GM18867 (cell line): ENCODE measurements around the gene FRRS1L.
A peak's percentile ranks its signal among the peaks of the same experiment; 100 is the strongest.
"Not testable (repeated sequence)": the region's sequence is repeated elsewhere in the genome, so short reads cannot be mapped to it uniquely, and the experiment has no call there.

Experiments
- ATAC-seq: cut with Tn5 transposase; IDR thresholded peaks from one replicate; pipeline ENCODE4 v1.9.1; 2021; ENCODE audit warnings: mild to moderate bottlenecking, moderate library complexity; ENCODE audit not compliant: unreplicated experiment

FRRS1L gene

GRCh38 chr9:109134167-109134578 lies 32.9 kb downstream of the FRRS1L start:
- no peak for ATAC-seq

- no peak for ATAC-seq
Measured at GRCh38 chr9:109133533-109133932, 33.5 kb downstream of the FRRS1L start.

GRCh38 chr9:109132567-109133021 lies 34.5 kb downstream of the FRRS1L start:
- no peak for ATAC-seq

DNA sequence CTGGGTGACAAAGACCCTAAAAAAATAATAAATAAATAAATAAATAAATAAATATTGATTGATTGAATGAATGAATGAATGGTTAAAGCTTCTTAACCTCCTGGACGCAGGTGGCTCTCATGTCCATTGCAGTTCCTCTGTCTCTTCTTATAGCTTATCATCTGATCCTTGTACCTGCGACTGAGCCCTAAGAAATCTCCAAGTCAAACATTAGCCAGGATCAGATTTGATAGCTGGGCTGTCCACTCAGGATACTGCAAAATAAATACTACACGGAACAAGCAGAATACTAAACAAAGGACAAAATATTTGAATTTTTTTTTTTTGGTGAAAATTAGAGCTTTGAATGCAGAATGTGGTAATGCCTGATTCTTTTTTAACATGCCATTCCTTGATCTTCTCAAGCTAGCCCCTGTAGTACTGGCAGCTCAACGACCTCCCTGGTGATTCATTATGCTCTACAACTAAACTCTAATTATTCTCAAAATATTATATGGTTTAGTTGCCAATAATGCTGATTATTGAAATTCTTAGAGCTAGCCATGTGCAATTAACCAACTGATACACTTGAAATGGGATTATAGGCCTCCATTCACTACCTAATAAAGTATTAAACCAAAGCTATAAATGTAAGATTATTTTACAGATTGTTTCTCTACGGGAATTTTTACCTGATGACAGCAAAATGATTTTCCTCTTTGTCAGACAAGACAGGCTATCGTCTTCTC lies 37.4 kb downstream of the FRRS1L start:
- no peak for ATAC-seq

DNA sequence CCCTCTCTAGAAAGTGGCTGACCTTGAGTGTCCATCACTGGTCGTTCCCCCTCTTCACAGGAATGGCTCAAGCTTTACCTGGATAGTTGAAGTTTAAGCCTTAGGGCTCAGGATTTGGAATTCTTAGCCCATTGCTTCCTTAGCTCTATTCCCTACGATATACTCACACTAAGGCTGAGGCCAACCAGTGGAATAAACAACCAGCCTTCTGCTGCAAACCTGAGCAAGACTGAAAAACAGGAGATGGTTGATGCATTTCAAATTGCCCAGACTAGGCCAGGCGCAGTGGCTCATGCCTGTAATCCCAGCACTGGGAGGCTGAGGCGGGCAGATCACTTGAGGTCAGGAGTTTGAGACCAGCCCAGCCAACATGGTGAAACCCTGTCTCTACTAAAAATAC lies 40.4 kb downstream of the FRRS1L start:
- not testable (repeated sequence) for ATAC-seq

DNA sequence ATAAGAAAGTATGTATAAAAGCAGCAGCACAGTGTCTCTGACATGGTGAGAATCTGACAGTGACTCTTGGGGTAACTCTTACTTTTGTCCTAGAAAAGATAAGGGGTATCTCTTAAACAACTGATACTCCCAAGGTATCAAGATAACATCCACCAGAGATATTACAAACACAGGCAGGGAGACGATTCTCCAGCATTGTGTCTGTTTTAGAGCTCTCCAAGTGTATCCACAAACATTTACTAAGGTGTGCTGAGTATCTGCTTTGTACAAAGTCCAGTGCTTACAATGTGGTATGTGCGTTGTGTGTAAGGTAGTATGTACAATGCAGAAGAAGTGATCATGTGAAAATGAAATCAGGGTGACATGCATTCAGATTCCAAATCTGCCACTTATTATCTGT lies 42.9 kb downstream of the FRRS1L start:
- ATAC-seq, result no peak

DNA sequence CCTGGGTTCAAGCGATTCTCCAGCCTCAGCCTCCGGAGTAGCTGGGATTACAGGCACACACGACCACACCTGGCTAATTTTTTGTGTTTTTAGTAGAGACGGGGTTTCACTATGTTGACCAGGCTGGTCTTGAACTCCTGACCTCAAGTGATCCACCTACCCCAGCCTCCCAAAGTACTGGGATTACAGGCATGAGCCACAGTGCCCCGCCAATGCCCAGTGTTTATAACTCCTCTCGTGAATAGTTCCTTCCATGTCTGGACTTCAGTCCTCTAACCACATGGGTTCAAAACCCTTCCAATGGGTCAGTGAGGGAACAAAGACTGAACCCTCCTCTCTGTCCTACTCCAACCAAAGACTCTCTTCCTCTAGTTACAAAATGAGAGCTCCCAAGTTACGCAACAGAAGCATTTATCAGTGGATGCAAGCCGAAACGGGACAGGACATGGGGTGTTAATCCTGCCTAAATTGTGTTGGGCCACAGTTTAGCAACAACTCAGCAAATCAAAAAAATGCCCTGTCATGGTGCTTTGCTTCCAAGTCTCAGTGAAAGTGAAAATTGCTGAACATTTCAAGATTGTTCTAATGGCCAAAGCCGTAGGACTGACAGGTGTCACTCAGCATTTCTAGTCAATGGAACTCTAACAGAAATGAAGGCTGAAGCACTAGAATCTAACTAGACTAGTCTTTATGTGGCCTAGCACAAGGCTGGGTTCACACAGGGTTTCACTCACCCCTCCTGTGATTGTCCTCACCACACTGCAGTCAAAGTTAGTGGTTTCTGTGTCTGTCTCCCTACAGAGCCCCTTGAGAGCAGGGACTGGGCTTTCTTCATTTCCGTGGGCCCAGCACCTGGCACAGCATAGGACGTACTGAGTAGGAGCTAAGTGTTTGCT lies 44.1 kb downstream of the FRRS1L start:
- ATAC-seq, result peak; percentile 28

DNA sequence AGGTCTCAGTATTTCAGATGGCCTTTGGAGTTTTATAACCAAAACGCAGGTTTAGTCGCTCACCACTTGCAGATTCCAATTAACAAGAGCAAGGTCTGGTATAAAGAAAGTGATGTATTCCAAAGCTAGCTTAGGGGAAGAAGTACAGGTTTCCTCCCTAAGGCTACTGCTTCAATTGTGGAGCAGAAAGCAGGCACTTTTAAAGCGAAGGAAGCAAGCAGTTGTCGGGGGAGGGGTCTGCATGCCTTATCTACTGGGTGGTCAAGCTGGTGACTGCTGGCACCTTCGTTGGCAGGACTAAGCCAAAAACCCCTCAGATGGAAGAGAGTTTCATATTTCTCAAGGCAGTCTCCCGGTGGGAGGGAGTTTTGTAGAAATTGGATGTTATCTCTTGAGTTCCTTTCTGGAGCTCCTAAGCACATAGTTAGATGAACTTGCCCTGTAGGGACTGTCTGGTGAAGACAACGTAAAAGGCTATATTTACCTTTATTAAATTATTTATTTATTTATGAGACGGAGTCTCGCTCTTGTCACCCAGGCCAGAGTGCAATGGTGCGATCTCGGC lies 45.7 kb downstream of the FRRS1L start:
- ATAC-seq, result no peak

- no peak for ATAC-seq
Measured at GRCh38 chr9:109120204-109120789, 46.8 kb downstream of the FRRS1L start.

- peak; percentile 94 for ATAC-seq
Measured at GRCh38 chr9:109119439-109120203, 47.4 kb downstream of the FRRS1L start, which contains the start of gene TMEM245. TSS of gene TMEM245 (minus strand) at chr9:109119947. CDS start at chr9:109119913, 34 bp downstream.

DNA sequence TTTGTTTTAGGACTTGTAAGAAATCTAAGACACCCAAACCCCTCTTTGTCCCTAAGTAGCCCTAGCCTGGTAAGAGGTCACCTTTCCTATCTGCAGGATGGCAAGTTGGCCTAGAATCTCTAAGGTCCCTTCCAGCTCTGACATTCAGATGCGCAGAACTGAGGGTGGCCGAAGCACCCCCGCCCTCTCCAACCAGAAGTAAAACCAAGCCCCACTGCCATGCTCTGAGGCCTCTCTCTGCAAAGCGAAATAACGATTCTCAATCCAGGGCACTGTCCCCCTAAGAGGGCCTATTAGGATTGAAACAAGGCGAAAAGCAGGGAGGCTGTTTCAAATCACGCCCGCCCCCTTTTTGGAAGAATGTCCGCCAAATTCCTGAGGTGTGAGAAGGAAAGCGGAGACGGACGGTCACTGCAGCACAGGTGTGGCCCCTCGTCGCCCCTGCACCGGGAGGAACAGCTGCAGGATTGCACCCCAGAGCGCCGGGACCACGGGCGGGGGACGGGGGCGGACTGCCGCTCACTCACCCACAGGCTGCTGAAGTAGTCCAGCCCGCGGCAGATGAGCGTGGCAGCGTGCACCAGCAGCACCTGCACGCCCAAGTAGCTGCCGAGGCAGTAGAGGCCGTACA lies 48.1 kb downstream of the FRRS1L start:
- no peak for ATAC-seq

DNA sequence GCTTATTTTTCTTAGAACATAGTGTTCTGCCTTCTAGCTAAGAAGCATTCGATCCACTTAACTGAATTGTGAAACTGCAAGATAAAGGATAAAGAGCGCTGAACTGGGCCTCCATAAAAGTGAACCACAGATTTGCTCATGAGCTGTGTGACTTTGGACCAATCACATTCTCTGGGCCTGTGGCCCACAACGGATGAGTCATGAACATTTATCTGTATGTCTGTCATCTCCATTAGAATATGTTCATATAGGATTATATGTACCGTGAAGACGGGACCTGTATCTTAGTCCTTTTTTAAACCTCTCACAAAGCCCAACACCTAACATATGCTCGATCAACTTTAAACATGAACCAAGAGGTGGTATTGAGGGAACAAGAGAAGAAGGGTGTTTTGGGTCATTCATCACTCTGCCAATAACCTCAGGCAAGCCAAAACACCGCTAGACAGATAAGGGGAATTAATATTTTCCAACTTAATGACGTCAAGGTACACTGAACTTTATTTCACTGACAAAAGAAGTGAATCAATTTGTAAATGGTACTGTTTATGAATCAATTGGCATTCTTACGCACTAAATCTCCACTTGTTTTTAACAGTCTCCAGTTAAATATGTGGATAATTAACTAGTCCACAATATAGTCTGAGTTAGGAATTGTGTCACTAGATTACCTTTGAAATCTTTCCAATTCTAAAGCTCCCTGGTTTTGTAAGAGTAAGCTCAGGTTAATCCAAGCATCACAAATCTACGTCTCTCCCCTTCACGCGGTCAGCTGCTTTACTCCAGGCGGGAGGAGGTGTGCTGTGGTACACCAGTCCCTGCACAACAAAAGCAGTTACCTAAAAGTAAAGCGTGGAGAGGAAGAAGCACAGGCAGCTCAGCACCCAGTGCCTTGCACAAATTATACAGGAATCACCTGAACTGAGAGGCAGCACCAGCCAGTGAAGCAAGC lies 48.9 kb downstream of the FRRS1L start:
- ATAC-seq, result no peak

DNA sequence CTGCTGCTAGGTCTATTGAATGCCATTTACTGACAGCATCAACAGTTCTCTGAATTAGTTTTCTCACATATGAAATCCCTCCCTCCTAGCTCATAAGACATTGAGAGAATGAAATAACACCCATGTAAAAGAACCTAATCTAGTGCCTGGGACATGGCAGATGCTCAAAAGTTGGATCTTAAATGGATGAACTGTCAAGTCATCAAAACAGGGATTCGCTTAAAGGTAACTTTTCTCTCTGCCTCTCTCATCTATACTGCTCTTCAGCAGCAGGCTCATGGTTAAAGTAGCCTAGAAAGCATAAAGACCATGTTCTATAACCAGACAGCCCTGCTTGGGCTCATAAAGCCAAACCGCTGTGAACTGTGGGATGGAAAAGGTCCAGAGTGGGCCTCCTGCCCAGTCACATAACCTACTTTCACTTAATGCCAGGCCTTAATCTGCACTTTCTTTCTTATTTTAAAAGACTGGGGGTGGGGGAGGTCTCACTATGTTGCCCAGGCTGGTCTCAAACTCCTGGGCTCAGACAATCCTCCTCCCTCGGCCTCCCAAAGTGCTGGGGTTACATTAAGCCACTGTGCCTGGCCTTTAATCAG lies 51.0 kb downstream of the FRRS1L start:
- ATAC-seq, result no peak

DNA sequence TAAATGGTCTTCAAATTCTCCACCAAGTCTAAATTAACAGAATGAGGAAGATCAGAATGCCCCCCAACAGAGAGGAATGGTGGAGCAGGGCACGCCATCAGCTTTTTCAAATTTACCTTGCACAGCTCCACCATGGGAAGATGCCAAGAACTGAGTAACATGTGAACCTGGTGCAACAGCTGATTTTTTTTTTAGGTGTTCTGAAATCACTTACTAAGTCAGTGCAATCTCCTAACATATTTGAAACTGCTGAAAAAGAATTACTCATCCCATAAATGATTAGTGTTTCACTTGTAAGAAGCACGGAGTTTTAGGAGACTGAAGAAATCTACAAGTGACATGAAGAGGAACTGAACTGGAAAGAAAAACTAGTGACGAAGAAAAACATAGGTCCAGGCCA lies 52.4 kb downstream of the FRRS1L start:
- ATAC-seq, result no peak

DNA sequence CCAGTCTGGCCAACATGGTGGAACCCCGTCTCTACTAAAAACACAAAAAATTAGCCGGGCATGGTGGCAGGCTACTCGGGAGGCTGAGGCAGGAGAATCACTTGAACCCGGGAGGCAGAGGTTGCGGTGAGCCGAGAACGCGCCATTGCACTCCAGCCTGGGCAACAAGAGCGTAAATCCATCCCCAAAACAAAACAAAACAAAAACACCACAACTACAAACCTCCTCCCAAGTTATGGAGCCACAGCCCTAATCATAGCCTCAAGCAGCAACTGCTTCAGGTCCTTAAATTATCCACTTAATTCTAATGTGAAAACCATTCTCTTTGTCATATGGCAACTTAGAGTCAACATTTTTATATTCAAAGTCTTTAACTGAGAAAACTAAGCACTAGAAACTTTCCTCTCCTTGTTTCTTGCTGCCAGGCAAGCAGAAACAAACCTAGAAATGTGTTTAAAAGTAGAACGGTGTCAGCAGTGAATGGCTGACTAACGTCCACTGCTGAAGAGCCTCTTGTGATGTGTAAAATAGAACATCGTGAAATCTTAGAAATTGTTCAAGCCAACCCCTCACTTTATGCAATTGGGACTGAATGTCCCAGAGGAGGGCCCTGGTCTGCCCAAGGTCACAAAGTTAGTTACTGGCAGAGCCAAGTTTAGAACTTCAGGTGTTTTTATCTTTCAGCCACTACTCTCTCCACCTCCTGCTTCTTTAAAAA lies 53.0 kb downstream of the FRRS1L start:
- no peak for ATAC-seq

- no peak for ATAC-seq
Measured at GRCh38 chr9:109113254-109113653, 53.8 kb downstream of the FRRS1L start.

DNA sequence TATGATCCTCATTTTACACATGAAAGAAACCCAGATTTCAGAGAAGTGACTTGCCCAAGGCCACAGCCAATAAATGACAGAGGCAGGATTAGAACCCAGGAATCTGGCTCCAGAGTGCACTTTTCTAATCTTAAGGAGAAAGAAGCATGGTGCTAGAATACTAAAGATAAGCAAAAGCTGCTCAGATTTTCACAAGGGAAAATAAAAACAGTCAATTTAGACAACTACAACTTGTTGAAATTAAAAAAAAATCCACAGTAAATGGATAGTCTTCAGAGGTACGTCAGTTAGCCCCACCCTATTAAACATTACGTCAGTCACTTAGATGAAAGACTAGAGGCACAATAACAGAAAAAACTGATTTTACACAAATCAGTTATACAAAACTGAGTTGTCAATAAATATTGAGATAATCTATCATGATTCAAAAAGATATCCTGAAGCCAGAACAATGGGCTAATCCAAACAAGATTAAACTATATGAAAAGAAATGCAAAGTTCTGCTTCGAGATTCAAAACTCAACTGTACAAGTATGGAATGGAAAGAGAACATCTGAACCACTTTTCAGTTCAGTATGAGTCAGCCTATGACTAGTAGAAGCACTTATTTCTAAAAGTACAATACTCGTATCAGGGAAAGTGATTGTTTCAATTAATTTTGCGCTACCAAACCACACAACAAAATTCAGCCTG lies 56.6 kb downstream of the FRRS1L start:
- peak; percentile 88 for ATAC-seq
